ENCODE measurements around the gene NCAM2. TPM values are rescaled to one million over a fixed set of nuclear protein-coding genes. Genes with fewer than 3 reads are reported as not detected.

The NCAM2 gene
- total RNA-seq, 4 donors from 2014 or later = 4.2 to 7.5 (median 4.9) TPM

DNA sequence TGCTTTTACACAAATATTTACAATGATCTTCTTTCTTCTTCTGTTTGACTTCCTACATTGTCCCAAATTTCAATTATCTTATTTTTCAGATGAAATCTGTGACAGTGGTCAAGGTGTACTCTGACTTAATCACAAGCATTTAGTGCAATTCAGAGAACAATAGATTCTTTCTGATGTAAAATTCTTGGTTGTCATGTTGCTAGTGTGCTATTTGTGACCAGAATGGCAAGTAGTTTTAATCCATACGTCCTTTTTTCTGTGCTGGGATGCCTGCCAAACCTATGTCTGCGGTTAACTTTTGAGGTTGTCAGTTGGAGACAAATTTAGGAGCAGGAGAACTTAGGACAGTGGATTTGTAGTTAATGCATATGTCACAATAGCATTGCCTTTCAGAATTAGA is 31.0 kb downstream of the NCAM2 start:
- intact Hi-C loops (cut with DNase I) = no loop called here
- H3K36me3 ChIP-seq = no peaks in the 10 kb centered on the region
- WGBS = 15% methylated on average over 2 of the region's 2 CpGs
- TF ChIP-seq POLR2A (IDR thresholded peaks at IDR 0.05; ENCODE audit: low read depth) = no peak
- TF ChIP-seq, protein P1, sequence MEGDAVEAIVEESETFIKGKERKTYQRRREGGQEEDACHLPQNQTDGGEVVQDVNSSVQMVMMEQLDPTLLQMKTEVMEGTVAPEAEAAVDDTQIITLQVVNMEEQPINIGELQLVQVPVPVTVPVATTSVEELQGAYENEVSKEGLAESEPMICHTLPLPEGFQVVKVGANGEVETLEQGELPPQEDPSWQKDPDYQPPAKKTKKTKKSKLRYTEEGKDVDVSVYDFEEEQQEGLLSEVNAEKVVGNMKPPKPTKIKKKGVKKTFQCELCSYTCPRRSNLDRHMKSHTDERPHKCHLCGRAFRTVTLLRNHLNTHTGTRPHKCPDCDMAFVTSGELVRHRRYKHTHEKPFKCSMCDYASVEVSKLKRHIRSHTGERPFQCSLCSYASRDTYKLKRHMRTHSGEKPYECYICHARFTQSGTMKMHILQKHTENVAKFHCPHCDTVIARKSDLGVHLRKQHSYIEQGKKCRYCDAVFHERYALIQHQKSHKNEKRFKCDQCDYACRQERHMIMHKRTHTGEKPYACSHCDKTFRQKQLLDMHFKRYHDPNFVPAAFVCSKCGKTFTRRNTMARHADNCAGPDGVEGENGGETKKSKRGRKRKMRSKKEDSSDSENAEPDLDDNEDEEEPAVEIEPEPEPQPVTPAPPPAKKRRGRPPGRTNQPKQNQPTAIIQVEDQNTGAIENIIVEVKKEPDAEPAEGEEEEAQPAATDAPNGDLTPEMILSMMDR (IDR thresholded peaks at IDR 0.05) = no peak
- no peak for TF ChIP-seq EP300 (IDR thresholded peaks at IDR 0.05)
- TF ChIP-seq POLR2AphosphoS5 (IDR thresholded peaks at IDR 0.05) = no peak
- H3K4me3 ChIP-seq = no peak overlapping the region
- no peaks in the 10 kb centered on the region for H3K27me3 ChIP-seq
- no peaks in the 10 kb centered on the region for H3K4me1 ChIP-seq
- DNase-seq (ENCODE audit: extremely low spot score) = no peak
- no peak overlapping the region for H3K27ac ChIP-seq (replicated peaks in 1 of 4)
- no peaks in the 10 kb centered on the region for H3K9me3 ChIP-seq

GRCh38 chr21:21030311-21030710 is 32.1 kb downstream of the NCAM2 start:
- TF ChIP-seq POLR2A (IDR thresholded peaks at IDR 0.05; ENCODE audit: low read depth) = no peak
- TF ChIP-seq, protein P1 (IDR thresholded peaks at IDR 0.05) = no peak
- TF ChIP-seq POLR2AphosphoS5 (IDR thresholded peaks at IDR 0.05) = no peak
- TF ChIP-seq EP300 (IDR thresholded peaks at IDR 0.05) = no peak

DNA sequence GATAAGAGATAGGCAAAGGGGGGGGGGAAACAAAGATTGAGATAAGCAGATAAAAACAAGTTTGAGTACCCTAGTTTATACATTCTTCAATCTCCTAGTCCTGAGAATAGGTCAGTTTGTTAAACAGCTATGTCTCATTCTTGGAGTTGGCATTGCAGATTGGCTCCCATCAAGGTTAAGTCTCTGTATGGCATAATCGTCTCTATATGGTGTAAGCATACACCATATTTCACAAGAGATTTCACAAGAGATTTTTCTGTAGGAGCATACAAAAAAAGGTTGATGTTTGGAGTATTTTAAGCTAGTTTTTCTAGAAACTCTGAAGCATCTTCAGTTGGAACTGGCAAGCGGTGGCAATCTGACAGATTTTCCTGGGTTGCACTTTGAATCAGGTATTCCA is 35.8 kb downstream of the NCAM2 start:
- H3K4me3 ChIP-seq = no peak overlapping the region
- TF ChIP-seq EP300 (IDR thresholded peaks at IDR 0.05) (no peak), POLR2A (IDR thresholded peaks at IDR 0.05; ENCODE audit: low read depth) (no peak), POLR2AphosphoS5 (IDR thresholded peaks at IDR 0.05) (no peak)
- TF ChIP-seq, protein P1 (IDR thresholded peaks at IDR 0.05) = no peak
- no peaks in the 10 kb centered on the region for H3K27me3 ChIP-seq
- WGBS = 92% methylated on average over 2 of the region's 2 CpGs
- no peak for DNase-seq (ENCODE audit: extremely low spot score)
- H3K36me3 ChIP-seq = no peaks in the 10 kb centered on the region
- intact Hi-C loops (cut with DNase I) = no loop called here
- no peaks in the 10 kb centered on the region for H3K9me3 ChIP-seq
- H3K27ac ChIP-seq (replicated peaks in 1 of 4) = no peak overlapping the region
- no peaks in the 10 kb centered on the region for H3K4me1 ChIP-seq

More at GRCh38 chr21:21030311-21030710, 32.1 kb downstream of the NCAM2 start:
- Histone ChIP-seq H3K4me1 (no peaks in the 10 kb centered on the region), H3K36me3 (no peaks in the 10 kb centered on the region), H3K27ac (replicated peaks in 1 of 4) (no peak overlapping the region), H3K27me3 (no peaks in the 10 kb centered on the region), H3K4me3 (no peak overlapping the region), H3K9me3 (no peaks in the 10 kb centered on the region)
- no peak for DNase-seq (ENCODE audit: extremely low spot score)
- intact Hi-C loops (cut with DNase I) = no loop called here
- WGBS = 92% methylated on average over 5 of the region's 5 CpGs

- no peak for TF ChIP-seq POLR2AphosphoS5 (IDR thresholded peaks at IDR 0.05)
- TF ChIP-seq EP300 (IDR thresholded peaks at IDR 0.05) = no peak
- TF ChIP-seq, protein P1 (IDR thresholded peaks at IDR 0.05) = no peak
- TF ChIP-seq POLR2A (IDR thresholded peaks at IDR 0.05; ENCODE audit: low read depth) = no peak
- H3K27me3 ChIP-seq = no peaks in the 10 kb centered on the region
- no peak overlapping the region for H3K27ac ChIP-seq (replicated peaks in 1 of 4)
- WGBS = 88% methylated on average over 6 of the region's 6 CpGs
- no peaks in the 10 kb centered on the region for H3K36me3 ChIP-seq
- no peaks in the 10 kb centered on the region for H3K4me1 ChIP-seq
- H3K9me3 ChIP-seq = no peaks in the 10 kb centered on the region
- no peak for DNase-seq (ENCODE audit: extremely low spot score)
- intact Hi-C loops (cut with DNase I) = no loop called here
- no peak overlapping the region for H3K4me3 ChIP-seq
Measured at GRCh38 chr21:21039624-21040170, 41.5 kb downstream of the NCAM2 start.

DNA sequence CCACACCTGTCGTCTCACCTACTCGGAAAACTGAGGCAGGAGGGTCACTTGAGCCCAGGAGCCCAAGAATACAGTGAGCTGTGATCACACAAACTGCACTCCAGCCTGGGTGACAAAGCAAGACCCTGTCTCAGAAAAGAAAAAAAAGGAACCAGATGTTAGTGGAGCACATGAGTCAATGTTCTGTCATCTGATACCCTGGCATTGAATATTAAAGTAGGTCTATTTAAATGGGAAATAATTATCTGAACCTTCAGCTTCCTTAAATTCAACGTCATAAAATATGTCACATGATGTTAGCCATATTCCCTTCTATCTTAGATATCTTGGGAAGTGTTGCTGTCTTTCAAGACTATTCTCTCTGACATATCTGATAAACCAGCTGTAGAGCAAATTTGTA is 47.3 kb downstream of the NCAM2 start:
- H3K4me3 ChIP-seq = no peak overlapping the region
- H3K27me3 ChIP-seq = no peaks in the 10 kb centered on the region
- no peak for DNase-seq (ENCODE audit: extremely low spot score)
- WGBS = 62% methylated on average over 3 of the region's 3 CpGs
- no peaks in the 10 kb centered on the region for H3K9me3 ChIP-seq
- no peaks in the 10 kb centered on the region for H3K36me3 ChIP-seq
- H3K4me1 ChIP-seq = no peaks in the 10 kb centered on the region
- no peak overlapping the region for H3K27ac ChIP-seq (replicated peaks in 1 of 4)
- TF ChIP-seq POLR2A (IDR thresholded peaks at IDR 0.05; ENCODE audit: low read depth) (no peak), POLR2AphosphoS5 (IDR thresholded peaks at IDR 0.05) (no peak), EP300 (IDR thresholded peaks at IDR 0.05) (no peak)
- TF ChIP-seq, protein P1 (IDR thresholded peaks at IDR 0.05) = no peak
- intact Hi-C loops (cut with DNase I) = no loop called here

Measured in esophagus muscularis mucosa (tissue), 4 donors.